Activated naive CD8-positive, alpha-beta T cell treated with anti-CD3 and anti-CD28 coated beads, Interleukin-2, amount 50 U/mL, for 24 hours (primary cell): Measurements from ENCODE around the gene PPP1R10.

Experiments
- ATAC-seq: fragments of 150-1000 bp; cut with Tn5 transposase; one replicate; pipeline ENCODE4 v1.10.0; 2021
- DNase-seq: peaks from one replicate; pipeline ENCODE4 v3.0.0; 2021
- H3K27ac Mint-ChIP-seq: one replicate; pipeline ENCODE4 v1.8.0; 2021; ENCODE audit warnings: mild to moderate bottlenecking, mixed read lengths
- H3K27me3 Mint-ChIP-seq: one replicate; pipeline ENCODE4 v1.8.0; 2021; ENCODE audit warnings: mixed read lengths
- H3K36me3 Mint-ChIP-seq: one replicate; pipeline ENCODE4 v1.8.0; 2021; ENCODE audit warnings: low read depth, mixed read lengths
- H3K4me1 Mint-ChIP-seq: one replicate; pipeline ENCODE4 v1.8.0; 2021; ENCODE audit warnings: mixed read lengths
- H3K4me3 Mint-ChIP-seq: one replicate; pipeline ENCODE4 v1.8.0; 2021; ENCODE audit warnings: mild to moderate bottlenecking, moderate library complexity, mixed read lengths
- H3K9me3 Mint-ChIP-seq: one replicate; pipeline ENCODE4 v1.8.0; 2021; ENCODE audit warnings: mixed read lengths

PPP1R10 gene

DNA sequence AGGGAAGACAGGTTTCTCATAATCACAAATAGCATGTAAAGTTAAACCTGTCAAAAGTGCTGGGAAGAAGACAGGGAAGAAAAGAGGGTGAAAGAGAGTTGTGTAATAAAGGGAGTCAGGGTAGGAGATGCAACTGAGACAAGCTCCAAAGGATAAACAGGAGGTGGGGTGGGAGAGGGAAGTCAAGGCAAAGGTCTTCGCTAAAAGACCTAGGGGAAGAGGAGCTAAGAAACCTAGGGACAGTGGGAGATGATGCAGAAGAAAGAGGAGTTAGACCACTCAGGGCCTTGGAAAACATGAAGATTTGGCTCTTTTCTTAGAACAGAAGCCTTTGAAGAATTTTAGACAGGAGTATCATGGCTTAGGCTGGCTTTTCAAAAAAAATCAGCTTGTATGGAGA, 52.9 kb downstream of the PPP1R10 start:
- H3K36me3 Mint-ChIP-seq, result peaks cover 32% of the 10 kb centered on the region
- H3K4me1 Mint-ChIP-seq, result peaks cover 23% of the 10 kb centered on the region

DNA sequence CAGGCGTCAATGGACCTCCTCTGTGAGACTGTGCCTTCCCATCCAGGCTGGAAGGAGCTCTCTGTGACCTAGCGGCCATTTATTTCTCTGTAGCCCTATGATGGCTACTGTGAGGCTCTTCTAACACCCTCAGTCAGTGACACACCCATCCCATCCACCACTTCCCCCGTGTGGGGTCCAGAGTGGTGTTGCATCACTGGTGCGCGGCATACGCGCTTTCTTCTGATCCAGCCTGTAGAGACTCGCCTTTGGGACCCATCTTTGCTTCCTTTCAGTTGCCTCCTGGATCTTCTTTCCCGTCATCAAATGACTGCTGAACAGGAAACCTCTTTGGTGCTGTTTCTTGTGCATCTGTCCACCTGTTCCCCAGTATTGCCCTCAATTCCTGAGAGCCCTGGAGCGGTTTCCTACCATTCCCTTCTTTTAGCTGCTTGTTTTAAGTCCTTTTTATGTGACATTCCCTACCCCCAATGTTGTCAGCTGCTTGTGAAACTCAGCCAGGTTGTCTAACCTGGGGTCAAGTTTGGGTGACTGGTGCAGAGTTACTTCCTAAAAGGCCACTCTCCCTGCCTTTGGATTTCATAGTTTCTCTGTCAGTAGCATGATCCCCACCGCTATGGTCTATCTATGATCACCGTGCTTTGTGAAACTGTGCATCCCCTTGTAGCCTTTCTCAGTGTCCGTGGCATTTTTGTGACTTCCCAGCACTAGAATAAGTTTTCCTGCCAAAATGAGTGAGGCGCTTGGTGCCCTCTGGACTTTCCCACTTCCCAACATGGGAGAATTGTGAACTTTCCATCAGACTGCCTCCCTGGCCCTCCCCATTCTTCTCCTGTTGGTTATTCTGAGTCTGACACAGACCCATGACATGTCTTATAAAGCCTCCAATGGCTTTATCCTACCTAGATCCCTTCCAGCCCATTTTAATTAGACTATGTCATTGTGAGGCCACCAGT, 54.3 kb downstream of the PPP1R10 start:
- Mint-ChIP-seq H3K27me3 (no peaks in the 10 kb centered on the region), H3K27ac (no peak overlapping the region), H3K4me3 (no peak overlapping the region), H3K36me3 (peaks cover 43% of the 10 kb centered on the region), H3K9me3 (no peaks in the 10 kb centered on the region), H3K4me1 (peaks cover 26% of the 10 kb centered on the region)
- no peak for DNase-seq
- ATAC-seq, result no peak

More for the DNA sequence above, 52.9 kb downstream of the PPP1R10 start:
- no peaks in the 10 kb centered on the region for H3K9me3 Mint-ChIP-seq
- ATAC-seq (no peak), DNase-seq (no peak)
- peak overlapping the region; percentile 10 for H3K4me3 Mint-ChIP-seq
- H3K27ac Mint-ChIP-seq, result no peak overlapping the region
- H3K27me3 Mint-ChIP-seq, result no peaks in the 10 kb centered on the region

DNA sequence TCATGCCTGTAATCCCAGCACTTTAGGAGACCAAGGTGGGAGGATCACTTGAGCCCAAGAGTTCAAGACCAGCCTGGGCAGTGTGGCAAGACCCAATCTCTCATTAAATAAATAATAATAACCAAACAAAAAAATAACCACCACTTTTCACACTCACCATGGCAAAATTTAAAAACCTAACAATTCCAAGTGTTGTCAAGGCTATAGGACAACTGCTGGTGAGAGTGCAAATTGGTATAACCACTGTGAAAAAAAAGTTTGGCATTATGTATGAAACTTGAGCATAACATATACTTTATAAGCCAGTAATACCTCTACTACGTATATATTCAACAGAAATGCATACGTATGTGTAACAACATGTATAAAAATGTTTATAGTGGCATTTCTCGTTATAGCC, 56.1 kb downstream of the PPP1R10 start:
- H3K4me1 Mint-ChIP-seq, result peaks cover 32% of the 10 kb centered on the region
- no peak overlapping the region for H3K27ac Mint-ChIP-seq
- H3K27me3 Mint-ChIP-seq, result no peaks in the 10 kb centered on the region
- H3K36me3 Mint-ChIP-seq, result peaks cover 51% of the 10 kb centered on the region
- no peaks in the 10 kb centered on the region for H3K9me3 Mint-ChIP-seq
- no peak overlapping the region for H3K4me3 Mint-ChIP-seq
- DNase-seq (no peak), ATAC-seq (no peak)

GRCh38 chr6:30557683-30557981, 59.4 kb downstream of the PPP1R10 start:
- ATAC-seq (peak; percentile 7), DNase-seq (no peak)
- Mint-ChIP-seq H3K27me3 (no peaks in the 10 kb centered on the region), H3K36me3 (peaks cover 59% of the 10 kb centered on the region), H3K4me1 (peaks cover 51% of the 10 kb centered on the region), H3K9me3 (no peaks in the 10 kb centered on the region), H3K4me3 (peak overlapping the region; percentile 100), H3K27ac (peak overlapping the region; percentile 100)

- peak within 1 kb of the TSS; percentile 100 for H3K27ac Mint-ChIP-seq
- peaks cover 51% of the 10 kb centered on the region for H3K4me1 Mint-ChIP-seq
- ATAC-seq, result peak; percentile 74
- H3K9me3 Mint-ChIP-seq, result no peaks in the 10 kb centered on the region
- peak; percentile 89 for DNase-seq
- peak within 1 kb of the TSS; percentile 100 for H3K4me3 Mint-ChIP-seq
- H3K36me3 Mint-ChIP-seq, result peaks cover 59% of the 10 kb centered on the region
- H3K27me3 Mint-ChIP-seq, result no peaks in the 10 kb centered on the region
Observed at GRCh38 chr6:30556906-30557682, 59.9 kb downstream of the PPP1R10 start, which contains the start of gene PRR3. TSS of gene PRR3 (plus strand) at chr6:30557295. CDS start at chr6:30557345, 50 bp downstream.

GRCh38 chr6:30556066-30556905, 60.8 kb downstream of the PPP1R10 start, which contains the start of gene GNL1:
TSS of gene GNL1 (minus strand) at chr6:30556489. CDS start at chr6:30556203, 286 bp downstream.
- peak; percentile 99 for DNase-seq

GRCh38 chr6:30555816-30556065, 61.3 kb downstream of the PPP1R10 start:
- ATAC-seq, result peak; percentile 1
- peak overlapping the region; percentile 100 for H3K27ac Mint-ChIP-seq
- no peak for DNase-seq
- H3K9me3 Mint-ChIP-seq, result no peaks in the 10 kb centered on the region
- no peaks in the 10 kb centered on the region for H3K27me3 Mint-ChIP-seq
- H3K4me3 Mint-ChIP-seq, result peak overlapping the region; percentile 100
- H3K36me3 Mint-ChIP-seq, result peaks cover 67% of the 10 kb centered on the region
- peaks cover 49% of the 10 kb centered on the region for H3K4me1 Mint-ChIP-seq

More at GRCh38 chr6:30556066-30556905, 60.8 kb downstream of the PPP1R10 start, which contains the start of gene GNL1:
- Mint-ChIP-seq H3K27ac (peak within 1 kb of the TSS; percentile 100), H3K4me1 (peaks cover 51% of the 10 kb centered on the region), H3K27me3 (no peaks in the 10 kb centered on the region), H3K36me3 (peaks cover 64% of the 10 kb centered on the region), H3K9me3 (no peaks in the 10 kb centered on the region), H3K4me3 (peak within 1 kb of the TSS; percentile 100)
- ATAC-seq, result peak; percentile 86

DNA sequence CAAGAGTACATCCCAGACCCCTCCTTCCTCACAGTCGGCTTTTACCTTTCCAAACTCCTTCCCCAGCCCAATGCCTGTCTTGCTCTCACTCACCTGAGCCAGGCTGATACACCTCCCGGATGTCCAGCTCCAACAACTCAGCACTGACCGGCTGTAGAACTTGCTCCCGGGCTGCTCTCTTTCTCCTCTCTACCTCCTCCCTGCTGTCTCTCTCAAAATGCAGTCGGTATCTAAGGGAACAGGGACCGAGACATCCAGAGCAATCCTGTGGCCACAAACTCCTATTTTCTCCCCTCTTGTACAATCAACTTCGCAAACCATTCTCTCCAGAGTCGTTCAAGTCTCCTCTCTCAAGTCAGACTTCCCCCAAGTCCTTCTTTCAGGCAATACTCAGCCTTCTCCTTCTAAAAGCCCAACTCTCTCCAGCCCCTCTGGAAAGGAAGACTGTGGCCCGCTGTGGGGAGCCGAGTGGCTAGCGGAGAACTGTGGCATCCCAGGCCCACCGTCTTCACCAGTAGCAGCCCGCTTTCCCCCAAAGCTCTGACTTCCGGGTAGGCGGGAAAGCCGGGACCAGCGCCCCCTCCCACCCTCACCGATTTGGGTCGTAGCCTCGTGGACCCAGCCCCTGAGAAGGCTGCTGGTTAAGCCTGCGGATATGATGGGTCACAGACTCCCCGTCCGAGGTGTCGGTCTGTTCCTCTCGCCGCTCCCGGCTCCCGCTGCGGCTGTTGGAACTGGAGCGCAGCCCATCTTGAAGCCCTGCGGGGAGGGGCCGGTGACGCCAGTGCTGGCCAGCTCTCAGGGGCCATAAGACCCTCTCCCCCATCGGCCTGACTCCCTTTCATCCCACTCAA, 61.9 kb downstream of the PPP1R10 start:
- DNase-seq (no peak), ATAC-seq (no peak)
- no peaks in the 10 kb centered on the region for H3K9me3 Mint-ChIP-seq
- H3K36me3 Mint-ChIP-seq, result peaks cover 70% of the 10 kb centered on the region
- peaks cover 48% of the 10 kb centered on the region for H3K4me1 Mint-ChIP-seq
- H3K27me3 Mint-ChIP-seq, result no peaks in the 10 kb centered on the region
- peak overlapping the region; percentile 100 for H3K4me3 Mint-ChIP-seq
- peak overlapping the region; percentile 100 for H3K27ac Mint-ChIP-seq

DNA sequence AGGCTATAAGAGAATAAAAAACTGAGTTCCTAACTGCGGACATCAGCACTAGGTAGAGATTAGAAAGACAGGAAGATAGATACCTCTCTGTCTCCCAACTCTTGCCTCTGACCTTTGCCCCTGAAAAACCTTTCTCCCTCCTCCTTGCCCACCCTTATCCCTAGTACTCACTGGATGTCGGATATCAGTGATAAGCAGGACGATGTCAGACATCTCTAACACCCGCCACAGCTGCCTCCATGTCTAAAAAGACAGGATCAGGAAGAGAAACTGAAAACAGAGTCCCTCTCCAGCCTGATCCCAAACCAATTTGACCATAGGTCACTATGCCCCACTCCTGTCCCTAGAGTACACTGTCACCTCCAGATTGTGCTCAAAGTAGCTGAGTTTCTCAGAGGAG, 62.6 kb downstream of the PPP1R10 start:
- Mint-ChIP-seq H3K9me3 (no peaks in the 10 kb centered on the region), H3K4me3 (peak overlapping the region; percentile 100), H3K4me1 (peaks cover 44% of the 10 kb centered on the region), H3K27ac (no peak overlapping the region), H3K36me3 (peaks cover 70% of the 10 kb centered on the region), H3K27me3 (no peaks in the 10 kb centered on the region)
- DNase-seq (no peak), ATAC-seq (no peak)
